ENCODE measurements around the gene TSNAXIP1. TPM values are rescaled to one million over a fixed set of nuclear protein-coding genes. Genes with fewer than 3 reads are reported as not detected.

TSNAXIP1 gene
- total RNA-seq = 0.73 and 1.3 TPM in 2 replicates

GRCh38 chr16:67806428-67807147, at the start of gene TSNAXIP1, which contains the start of gene RANBP10:
TSS of gene TSNAXIP1 (plus strand) at chr16:67806889. CDS start at chr16:67807150, 261 bp downstream.
TSS of gene RANBP10 (minus strand) at chr16:67806560. CDS start at chr16:67806536, 24 bp downstream.

GRCh38 chr16:67841816-67842508, 35.3 kb downstream of the TSNAXIP1 start, which contains the start of gene THAP11:
TSS of gene THAP11 (plus strand) at chr16:67842320. CDS start at chr16:67842555, 235 bp downstream.

DNA sequence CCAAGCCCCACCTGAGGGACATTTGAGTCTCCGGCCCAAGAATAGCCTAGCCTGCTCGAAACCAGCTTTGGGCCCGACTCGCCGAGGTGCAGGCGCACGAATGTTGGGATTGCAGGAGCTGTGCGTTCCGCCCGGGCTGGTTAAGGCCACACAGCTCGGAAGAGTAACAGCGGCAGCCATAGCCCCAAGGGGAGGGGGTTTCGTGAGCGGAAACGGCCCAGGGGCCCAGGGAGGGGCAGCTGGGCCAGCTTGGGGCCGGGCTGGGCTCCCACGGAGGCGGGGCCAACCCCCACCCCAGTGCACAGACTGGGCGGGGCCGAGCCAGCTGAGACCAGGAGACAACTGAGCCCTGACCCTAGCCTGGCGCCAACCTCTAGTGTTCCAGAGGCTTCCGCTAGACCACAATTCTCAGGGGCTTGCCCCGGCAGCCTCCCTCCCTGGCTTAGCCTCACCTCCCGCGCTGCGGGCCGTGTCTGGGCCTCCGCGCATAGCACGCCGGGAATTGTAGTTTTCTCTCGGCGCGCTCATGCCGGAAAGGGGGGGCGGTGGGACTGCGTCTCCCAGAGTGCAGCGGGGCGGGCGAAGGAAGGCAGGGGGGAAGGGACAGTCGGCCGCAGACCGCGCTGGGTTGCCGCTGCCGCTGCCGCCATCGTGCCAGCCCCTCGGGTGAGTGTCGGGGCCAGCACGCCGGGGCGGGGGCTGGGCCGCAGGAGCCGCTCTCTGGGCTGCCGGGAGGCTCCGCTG, 39.8 kb downstream of the TSNAXIP1 start, which contains the start of gene NUTF2:
Gene NUTF2, plus strand, starts transcription at position 614 of the 744 bp plus-strand sequence. CDS start 18,198 bp downstream, outside the sequence.

GRCh38 chr16:67847064-67847861, 40.6 kb downstream of the TSNAXIP1 start, which contains the start of gene CENPT:
TSS of gene CENPT (minus strand) at chr16:67847693. CDS start at chr16:67833859, 13,834 bp downstream.

GRCh38 chr16:67872631-67873434, 66.1 kb downstream of the TSNAXIP1 start, which contains the start of gene EDC4:
TSS of gene EDC4 (plus strand) at chr16:67873052. CDS start at chr16:67873262, 210 bp downstream.

Other genes starting within 250 kb of the TSNAXIP1 start
- 17.7 and 27.5 TPM in 2 replicates for gene CTCF, start 244.4 kb upstream of the TSNAXIP1 start, total RNA-seq
- under 0.01 and 0.29 TPM in 2 replicates for gene CARMIL2, start 161.7 kb upstream of the TSNAXIP1 start, total RNA-seq
- gene ACD, start 146.6 kb upstream of the TSNAXIP1 start, total RNA-seq = 15.4 and 16.7 TPM in 2 replicates
- gene PARD6A, start 145.9 kb upstream of the TSNAXIP1 start, total RNA-seq = 0.44 and 2.5 TPM in 2 replicates
- gene ENKD1, start 140.1 kb upstream of the TSNAXIP1 start, total RNA-seq = 18.2 and 21.8 TPM in 2 replicates
- 9.6 and 13.7 TPM in 2 replicates for gene C16orf86, start 140.1 kb upstream of the TSNAXIP1 start, total RNA-seq
- gene GFOD2, start 87.6 kb upstream of the TSNAXIP1 start, total RNA-seq = 15.4 and 16.1 TPM in 2 replicates
- gene RANBP10, start 329 bp upstream of the TSNAXIP1 start, total RNA-seq = 4.9 and 7.8 TPM in 2 replicates
- 32.6 and 58.1 TPM in 2 replicates for gene THAP11, start 35.4 kb downstream of the TSNAXIP1 start, total RNA-seq
- gene NUTF2, start 40.0 kb downstream of the TSNAXIP1 start, total RNA-seq = 141 and 205 TPM in 2 replicates
- gene CENPT, start 40.8 kb downstream of the TSNAXIP1 start, total RNA-seq = 35.6 and 36.1 TPM in 2 replicates
- gene EDC4, start 66.2 kb downstream of the TSNAXIP1 start, total RNA-seq = 61.5 and 67.2 TPM in 2 replicates
- gene NRN1L, start 78.0 kb downstream of the TSNAXIP1 start, total RNA-seq = 0.73 TPM in 1 of 2 replicates, not detected in the other
- gene PSKH1, start 86.4 kb downstream of the TSNAXIP1 start, total RNA-seq = 14.5 and 18.5 TPM in 2 replicates
- gene CTRL, start 125.0 kb downstream of the TSNAXIP1 start, total RNA-seq = 0.33 and 0.44 TPM in 2 replicates
- 56.1 and 69.8 TPM in 2 replicates for gene PSMB10, start 130.0 kb downstream of the TSNAXIP1 start, total RNA-seq
- 7.6 and 12.4 TPM in 2 replicates for gene LCAT, start 137.2 kb downstream of the TSNAXIP1 start, total RNA-seq
- gene SLC12A4, start 161.7 kb downstream of the TSNAXIP1 start, total RNA-seq = 78.1 and 109 TPM in 2 replicates
- not detected in 2 replicates for gene DPEP3, start 173.6 kb downstream of the TSNAXIP1 start, total RNA-seq
- not detected in 2 replicates for gene DPEP2, start 192.6 kb downstream of the TSNAXIP1 start, total RNA-seq
- not detected in 2 replicates for gene DPEP2NB, start 209.0 kb downstream of the TSNAXIP1 start, total RNA-seq
- gene DDX28, start 216.3 kb downstream of the TSNAXIP1 start, total RNA-seq = 9.3 TPM in 2 replicates
- gene DUS2, start 216.4 kb downstream of the TSNAXIP1 start, total RNA-seq = 18.7 and 31.1 TPM in 2 replicates

All from smooth muscle cell of trachea (primary cell).